ENCODE measurements around the gene CUBN. TPM values are rescaled to one million over a fixed set of nuclear protein-coding genes. Genes with fewer than 3 reads are reported as not detected.

The CUBN gene
- total RNA-seq, 2 donors from 2014 or later = 2.6 to 3.6 TPM

DNA sequence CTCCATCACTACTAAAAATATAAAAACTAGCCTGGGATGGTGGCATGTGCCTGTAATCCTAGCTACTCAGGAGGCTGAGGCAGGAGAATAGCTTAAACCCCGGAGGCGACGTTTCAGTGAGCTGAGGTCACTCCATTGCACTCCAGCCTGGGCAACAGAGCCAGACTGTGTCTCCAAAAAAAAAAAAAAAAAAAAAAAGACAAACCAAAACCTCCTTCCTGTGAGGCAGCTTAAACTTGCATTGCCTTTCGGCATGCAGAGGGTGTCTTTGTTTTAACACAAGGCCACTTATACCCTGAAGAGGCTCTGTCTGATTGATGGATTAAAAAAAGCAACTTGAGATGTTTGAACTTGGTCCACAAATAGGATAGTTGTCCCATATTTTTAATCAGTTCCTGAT, 184.0 kb downstream of the CUBN start:
- Histone ChIP-seq H3K27me3 (no peaks in the 10 kb centered on the region), H3K9me3 (no peaks in the 10 kb centered on the region), H3K36me3 (replicated peaks in 1 of 2; ENCODE audit: insufficient read depth in 1 of 2, low read depth in 2 of 2) (no peaks in the 10 kb centered on the region), H3K4me1 (no peaks in the 10 kb centered on the region), H3K27ac (no peak overlapping the region), H3K4me3 (no peak overlapping the region)
- DNase-seq = no peak
- no peak for ATAC-seq
- intact Hi-C loops (cut with DNase I) = no loop called here
- no peak for TF ChIP-seq POLR2A (IDR thresholded peaks at IDR 0.05)
- TF ChIP-seq CTCF (IDR thresholded peaks at IDR 0.05) = no peak
- WGBS, 2 donors = 89 to 99% methylated on average over 4 of the region's 4 CpGs

GRCh38 chr10:16944986-16945385, 184.6 kb downstream of the CUBN start:
- Histone ChIP-seq H3K4me3 (no peak overlapping the region), H3K4me1 (no peaks in the 10 kb centered on the region), H3K36me3 (replicated peaks in 1 of 2; ENCODE audit: insufficient read depth in 1 of 2, low read depth in 2 of 2) (no peaks in the 10 kb centered on the region), H3K9me3 (no peaks in the 10 kb centered on the region), H3K27ac (no peak overlapping the region), H3K27me3 (no peaks in the 10 kb centered on the region)
- no peak for TF ChIP-seq CTCF (IDR thresholded peaks at IDR 0.05)
- TF ChIP-seq POLR2A (IDR thresholded peaks at IDR 0.05) = no peak
- no peak for DNase-seq
- 84 to 90% methylated on average over 1 of the region's 1 CpG for WGBS, 2 donors
- intact Hi-C loops (cut with DNase I) = no loop called here
- ATAC-seq = no peak

- ATAC-seq = no peak
- intact Hi-C loops (cut with DNase I) = no loop called here
- no peak for DNase-seq
- no peak for TF ChIP-seq CTCF (IDR thresholded peaks at IDR 0.05)
- no peak for TF ChIP-seq POLR2A (IDR thresholded peaks at IDR 0.05)
- no peaks in the 10 kb centered on the region for H3K4me1 ChIP-seq
- H3K27ac ChIP-seq = no peak overlapping the region
- no peak overlapping the region for H3K4me3 ChIP-seq
- H3K27me3 ChIP-seq = no peaks in the 10 kb centered on the region
- H3K9me3 ChIP-seq = no peaks in the 10 kb centered on the region
- H3K36me3 ChIP-seq (replicated peaks in 1 of 2; ENCODE audit: insufficient read depth in 1 of 2, low read depth in 2 of 2) = no peaks in the 10 kb centered on the region
- 64% methylated on average over 4 of the region's 4 CpGs for WGBS, 2 donors
Observed at GRCh38 chr10:16944402-16944801, 185.2 kb downstream of the CUBN start.

DNA sequence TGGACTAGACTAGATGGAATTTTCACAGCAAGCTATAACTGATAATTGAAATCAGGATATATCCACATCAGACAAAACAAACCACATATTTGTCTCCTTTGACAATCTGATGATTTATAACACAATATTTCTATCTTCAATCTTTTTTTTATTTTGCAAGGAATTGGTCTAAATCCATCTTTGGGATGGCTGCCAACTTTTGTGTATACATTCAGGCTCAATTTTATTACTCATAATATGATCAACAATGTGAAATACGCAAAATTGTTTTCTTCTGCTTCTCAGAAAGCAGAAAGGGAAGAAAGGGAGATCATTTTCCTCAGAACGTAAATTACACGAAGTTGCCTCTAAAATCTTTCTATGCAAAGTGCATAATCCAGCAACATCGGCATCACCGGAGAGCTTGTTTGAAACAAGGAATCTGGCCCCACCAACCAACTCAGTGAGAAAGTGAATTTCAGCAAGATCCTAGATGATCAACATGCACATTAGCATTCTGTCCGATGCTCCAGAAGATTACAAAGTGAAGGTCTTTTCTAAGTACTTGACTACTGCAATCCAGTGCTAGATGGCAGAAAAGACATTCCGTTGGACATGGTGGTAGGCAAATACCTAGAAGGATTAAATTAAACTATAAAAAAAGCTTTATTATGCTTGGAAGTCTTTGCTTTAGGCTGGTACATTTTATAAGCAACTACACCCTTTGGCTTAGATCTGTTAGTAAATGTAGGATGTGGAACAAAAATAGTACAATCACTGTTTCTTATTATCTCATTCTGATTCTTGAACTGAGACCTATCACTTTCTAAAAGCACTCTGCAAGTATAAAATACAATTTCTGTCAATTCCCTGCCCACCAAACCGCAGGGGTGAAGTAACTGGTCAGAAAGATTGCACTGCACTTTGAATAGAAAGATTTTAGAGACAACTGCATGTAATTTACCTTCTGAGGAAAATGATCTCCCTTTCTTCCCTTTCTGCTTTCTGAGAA, 186.0 kb downstream of the CUBN start:
- ATAC-seq (no peak), DNase-seq (no peak)
- no peaks in the 10 kb centered on the region for H3K4me1 ChIP-seq
- H3K4me3 ChIP-seq = no peak overlapping the region
- intact Hi-C loops (cut with DNase I) = no loop called here
- no peaks in the 10 kb centered on the region for H3K36me3 ChIP-seq (replicated peaks in 1 of 2; ENCODE audit: insufficient read depth in 1 of 2, low read depth in 2 of 2)
- TF ChIP-seq CTCF (IDR thresholded peaks at IDR 0.05) = no peak
- TF ChIP-seq POLR2A (IDR thresholded peaks at IDR 0.05) = no peak
- no peaks in the 10 kb centered on the region for H3K27me3 ChIP-seq
- H3K27ac ChIP-seq = no peak overlapping the region
- no peaks in the 10 kb centered on the region for H3K9me3 ChIP-seq
- WGBS, 2 donors = 72 to 75% methylated on average over 8 of the region's 8 CpGs
